RWPE1 (cell line): Measurements from ENCODE around the gene R3HDML.

Source experiments
- CTCF ChIA-PET: fragments of 350-600 bp; sonication (Branson Sonifier 250); formaldehyde crosslinking; extraction: SDS; loops from one replicate; lab custom pipeline; 2021; lab: Yijun Ruan, JAX
- POLR2A ChIA-PET: fragments of 400-600 bp; formaldehyde crosslinking; extraction: SDS; loops from one replicate; lab custom pipeline; 2020; ENCODE audit warnings: antibody characterized with exemption; ENCODE audit not compliant: low non-redundant PET; lab: Yijun Ruan, JAX
- DNase-seq: peaks from one replicate; pipeline ENCODE4 v3.0.0; 2012; ENCODE audit warnings: low spot score
- H3K27ac ChIP-seq: fragments of 450-650 bp; 2 replicates; pipeline ENCODE4 v1.5.1; 2017
- TF ChIP-seq, protein P1 (sequence below): fragments of 450-650 bp; conservative IDR thresholded peaks from 2 replicates; pipeline ENCODE4 v1.5.1; 2017; ENCODE audit warnings: low read depth, mild to moderate bottlenecking

The R3HDML gene, protein sequence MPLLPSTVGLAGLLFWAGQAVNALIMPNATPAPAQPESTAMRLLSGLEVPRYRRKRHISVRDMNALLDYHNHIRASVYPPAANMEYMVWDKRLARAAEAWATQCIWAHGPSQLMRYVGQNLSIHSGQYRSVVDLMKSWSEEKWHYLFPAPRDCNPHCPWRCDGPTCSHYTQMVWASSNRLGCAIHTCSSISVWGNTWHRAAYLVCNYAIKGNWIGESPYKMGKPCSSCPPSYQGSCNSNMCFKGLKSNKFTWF

GRCh38 chr20:44336725-44337380 lies at the start of gene R3HDML:
R3HDML (plus strand) TSS chr20:44337043; CDS start chr20:44337158, 115 bp downstream.
- no peak for DNase-seq
- no peak within 1 kb of the TSS for H3K27ac ChIP-seq
- TF ChIP-seq, protein P1, sequence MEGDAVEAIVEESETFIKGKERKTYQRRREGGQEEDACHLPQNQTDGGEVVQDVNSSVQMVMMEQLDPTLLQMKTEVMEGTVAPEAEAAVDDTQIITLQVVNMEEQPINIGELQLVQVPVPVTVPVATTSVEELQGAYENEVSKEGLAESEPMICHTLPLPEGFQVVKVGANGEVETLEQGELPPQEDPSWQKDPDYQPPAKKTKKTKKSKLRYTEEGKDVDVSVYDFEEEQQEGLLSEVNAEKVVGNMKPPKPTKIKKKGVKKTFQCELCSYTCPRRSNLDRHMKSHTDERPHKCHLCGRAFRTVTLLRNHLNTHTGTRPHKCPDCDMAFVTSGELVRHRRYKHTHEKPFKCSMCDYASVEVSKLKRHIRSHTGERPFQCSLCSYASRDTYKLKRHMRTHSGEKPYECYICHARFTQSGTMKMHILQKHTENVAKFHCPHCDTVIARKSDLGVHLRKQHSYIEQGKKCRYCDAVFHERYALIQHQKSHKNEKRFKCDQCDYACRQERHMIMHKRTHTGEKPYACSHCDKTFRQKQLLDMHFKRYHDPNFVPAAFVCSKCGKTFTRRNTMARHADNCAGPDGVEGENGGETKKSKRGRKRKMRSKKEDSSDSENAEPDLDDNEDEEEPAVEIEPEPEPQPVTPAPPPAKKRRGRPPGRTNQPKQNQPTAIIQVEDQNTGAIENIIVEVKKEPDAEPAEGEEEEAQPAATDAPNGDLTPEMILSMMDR: no peak
- CTCF ChIA-PET: no interaction called here
- POLR2A ChIA-PET: no interaction called here

DNA sequence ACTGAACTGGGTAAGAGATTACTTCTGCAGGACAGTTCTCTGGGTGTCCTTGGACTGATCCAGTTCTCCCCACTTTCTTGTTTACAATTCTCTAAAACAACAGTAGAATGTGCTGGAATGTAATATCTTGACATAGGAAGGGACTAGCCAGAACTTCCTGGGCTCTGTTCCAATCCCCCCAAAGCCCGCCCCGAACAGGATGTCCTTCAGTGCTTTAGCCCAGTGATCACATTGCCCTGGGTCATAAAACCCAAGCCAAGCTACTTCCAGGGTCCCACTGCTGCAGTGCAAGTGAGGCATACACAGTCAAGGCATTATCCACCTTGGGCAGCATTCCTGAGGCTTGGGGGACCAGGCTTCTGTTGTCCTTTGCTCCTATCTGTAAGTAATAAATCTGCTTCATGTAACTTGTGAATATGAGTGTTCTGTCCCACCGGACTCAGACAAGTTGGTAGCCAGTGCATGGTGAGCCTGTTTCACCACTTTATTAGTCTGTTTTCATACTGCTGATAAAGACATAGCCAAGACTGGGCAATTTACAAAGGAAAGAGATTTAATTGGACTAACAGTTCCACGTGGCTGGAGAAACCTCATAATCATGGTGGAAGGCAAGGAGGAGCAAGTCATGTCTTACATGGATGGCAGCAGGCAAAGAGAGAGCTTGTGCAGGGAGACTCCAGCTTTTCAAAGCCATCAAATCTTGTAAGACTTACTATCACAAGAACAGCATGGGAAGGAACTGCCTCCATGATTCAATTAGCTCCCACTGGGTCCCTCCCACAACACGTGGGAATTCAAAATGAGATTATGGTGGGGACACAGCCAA lies 49.4 kb upstream of the R3HDML start:
- ChIA-PET POLR2A (no interaction called here), CTCF (interaction anchor here (0.6 to 1.4 kb wide), 3 partner anchors 69 to 1003 kb away, joined by 3 to 6 read pairs (median 3); no protein-coding TSS in a partner anchor)
- TF ChIP-seq, protein P1: no peak
- no peak overlapping the region for H3K27ac ChIP-seq
- DNase-seq: no peak

- CTCF ChIA-PET: interaction anchor here (0.8 kb wide), 1 partner anchor 1002 kb away, joined by 3 read pairs; no protein-coding TSS in a partner anchor
- H3K27ac ChIP-seq: no peak overlapping the region
- no peak for DNase-seq
- TF ChIP-seq, protein P1: no peak
- POLR2A ChIA-PET: no interaction called here
These were observed 48.6 kb upstream of the R3HDML start for GRCh38 chr20:44288252-44288651.

DNA sequence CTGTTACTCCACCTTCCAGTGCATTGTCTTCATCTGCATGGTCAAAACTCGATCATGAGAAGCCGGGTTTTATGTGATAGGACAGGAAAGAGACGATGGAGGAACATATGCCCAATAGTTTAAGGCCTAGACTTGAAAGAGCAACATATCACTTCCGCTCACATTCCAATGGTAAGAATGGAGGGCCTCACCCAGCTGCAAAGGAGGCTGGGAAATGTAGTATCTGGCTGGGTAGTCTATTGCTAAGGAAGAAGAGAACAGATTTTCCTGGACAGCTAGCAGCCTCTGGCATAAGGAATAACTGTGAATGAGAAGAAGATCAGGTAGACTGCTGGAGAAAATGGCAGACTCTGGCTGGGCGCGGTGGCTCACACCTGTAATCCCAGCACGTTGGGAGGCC lies 45.1 kb upstream of the R3HDML start:
- TF ChIP-seq, protein P1: no peak
- CTCF ChIA-PET: interaction anchor here (0.9 to 1.4 kb wide), 2 partner anchors 75 to 77 kb away, joined by 4 to 7 read pairs; no protein-coding TSS in a partner anchor

GRCh38 chr20:44296011-44296410 lies 40.8 kb upstream of the R3HDML start:
- DNase-seq: no peak
- ChIA-PET CTCF (interaction anchor here (2.4 kb wide), 1 partner anchor 15 kb away, joined by 5 read pairs; the partner anchor contains the start of gene FITM2), POLR2A (no interaction called here)

More for the DNA sequence above, 45.1 kb upstream of the R3HDML start:
- DNase-seq: no peak
- H3K27ac ChIP-seq: no peak overlapping the region
- POLR2A ChIA-PET: no interaction called here

More at GRCh38 chr20:44296011-44296410, 40.8 kb upstream of the R3HDML start:
- TF ChIP-seq, protein P1: no peak
- no peak overlapping the region for H3K27ac ChIP-seq
